A673 (cell line): ENCODE results near the gene KNCN. TPM values are rescaled to one million over a fixed set of nuclear protein-coding genes. Genes with fewer than 3 reads are reported as not detected.

Experiments
- BruUV-seq: library from RNA; stranded (reverse); fragments of 400-500 nt; replicated peaks from 2 replicates; lab custom pipeline; 2021; lab: Mats Ljungman, UMichigan
- CTCF ChIA-PET: fragments of 300-600 bp; sonication (Branson Sonifier 250); formaldehyde crosslinking; loops from one replicate; lab custom pipeline; 2022; ENCODE audit warnings: antibody characterized with exemption; lab: Charles Lee
- POLR2A ChIA-PET: fragments of 300-600 bp; sonication (Branson Sonifier 250); formaldehyde crosslinking; loops from one replicate; lab custom pipeline; 2022; ENCODE audit warnings: antibody characterized with exemption; ENCODE audit not compliant: low non-redundant PET; lab: Charles Lee
- DNase-seq: peaks from one replicate; pipeline ENCODE4 v3.0.0-alpha.2; 2015; ENCODE audit warnings: low spot score
- H3K27ac ChIP-seq: fragments of 200-600 bp; sonication (generic); 2 replicates; pipeline ENCODE4 v1.5.1; 2016; ENCODE audit warnings: mixed run types, low read depth, mild to moderate bottlenecking, mixed read lengths, antibody characterized with exemption, low read length; ENCODE audit not compliant: poor library complexity, severe bottlenecking
- H3K27me3 ChIP-seq: fragments of 200-600 bp; sonication (generic); replicated peaks from 2 replicates; pipeline ENCODE4 v1.6.1; 2017; ENCODE audit warnings: mixed run types, low read depth, mild to moderate bottlenecking, mixed read lengths, antibody characterized with exemption, low read length; ENCODE audit not compliant: insufficient read depth, poor library complexity
- H3K36me3 ChIP-seq: fragments of 200-600 bp; sonication (generic); 2 replicates; pipeline ENCODE4 v1.6.1; 2016; ENCODE audit warnings: mixed run types, mild to moderate bottlenecking, mixed read lengths, antibody characterized with exemption, low read length; ENCODE audit not compliant: insufficient read depth, poor library complexity, severe bottlenecking
- H3K4me1 ChIP-seq: fragments of 200-600 bp; sonication (generic); 2 replicates; pipeline ENCODE4 v1.6.1; 2017; ENCODE audit warnings: mixed run types, mild to moderate bottlenecking, mixed read lengths, antibody characterized with exemption, low read length; ENCODE audit not compliant: insufficient read depth, poor library complexity, severe bottlenecking
- H3K4me3 ChIP-seq: fragments of 200-600 bp; sonication (generic); 2 replicates; pipeline ENCODE4 v1.5.1; 2016; ENCODE audit warnings: low read depth, mixed run types, mild to moderate bottlenecking, mixed read lengths, low read length; ENCODE audit not compliant: poor library complexity, severe bottlenecking
- H3K9me3 ChIP-seq: fragments of 200-600 bp; sonication (generic); 2 replicates; pipeline ENCODE4 v1.6.1; 2016; ENCODE audit warnings: mixed run types, low read depth, mild to moderate bottlenecking, mixed read lengths, antibody characterized with exemption, low read length; ENCODE audit not compliant: poor library complexity, severe bottlenecking
- CTCF ChIP-seq: fragments of 300-800, 200-600 bp; sonication (generic); conservative IDR thresholded peaks from 2 replicates; pipeline ENCODE4 v1.5.1; 2017; ENCODE audit warnings: low read depth, mild to moderate bottlenecking, antibody characterized with exemption, low read length, moderate library complexity, mixed read lengths
- EZH2 ChIP-seq: fragments of 200-600 bp; sonication (generic); IDR thresholded peaks from 2 replicates; pipeline ENCODE4 v1.6.1; 2017; ENCODE audit warnings: borderline replicate concordance, low read depth, mild to moderate bottlenecking, mixed read lengths, antibody characterized with exemption, low read length; ENCODE audit not compliant: poor library complexity, severe bottlenecking
- intact Hi-C: fragments of 100-400 bp; cut with micrococcal nuclease; formaldehyde crosslinking; loops from one replicate; pipeline ENCODE4 v1.10.0; 2022; ENCODE audit not compliant: unreplicated experiment
- total RNA-seq: library from RNA; stranded (reverse); gene quantifications from 2 replicates; pipeline ENCODE4 v1.2.3, GENCODE V29; 2021

The KNCN gene
- total RNA-seq, 1 experiment from 2014 or later, result not detected

- ChIA-PET POLR2A (no interaction called here), CTCF (no interaction called here)
- DNase-seq, result no peak
- BruUV-seq, result no TSS peak
- no peak overlapping the region for H3K4me3 ChIP-seq
- H3K9me3 ChIP-seq, result no peaks in the 10 kb centered on the region
- TF ChIP-seq EZH2 (no peak), CTCF (no peak)
- intact Hi-C loops, result loop anchor here (5.0 kb wide), 2 partner anchors 97 to 183 kb away; no protein-coding TSS in a partner anchor
- no peak overlapping the region for H3K27ac ChIP-seq
- no peaks in the 10 kb centered on the region for H3K4me1 ChIP-seq
- H3K36me3 ChIP-seq, result no peaks in the 10 kb centered on the region
- H3K27me3 ChIP-seq, result peaks cover 49% of the 10 kb centered on the region
These were observed 6.7 kb downstream of the KNCN start for GRCh38 chr1:46544561-46545240.

GRCh38 chr1:46543761-46544560 lies 7.5 kb downstream of the KNCN start:
- no peak for DNase-seq
- no peaks in the 10 kb centered on the region for H3K4me1 ChIP-seq
- peaks cover 49% of the 10 kb centered on the region for H3K27me3 ChIP-seq
- CTCF ChIA-PET, result no interaction called here
- BruUV-seq, result no TSS peak
- H3K36me3 ChIP-seq, result no peaks in the 10 kb centered on the region
- H3K27ac ChIP-seq, result no peak overlapping the region
- POLR2A ChIA-PET, result no interaction called here
- TF ChIP-seq EZH2, result peak; percentile 70
- no peak for TF ChIP-seq CTCF
- H3K9me3 ChIP-seq, result no peaks in the 10 kb centered on the region
- no peak overlapping the region for H3K4me3 ChIP-seq
- intact Hi-C loops, result no loop called here

- H3K4me3 ChIP-seq, result no peak overlapping the region
These were observed 8.1 kb downstream of the KNCN start for GRCh38 chr1:46543382-46543760.

More at GRCh38 chr1:46543382-46543760, 8.1 kb downstream of the KNCN start:
- Histone ChIP-seq H3K9me3 (no peaks in the 10 kb centered on the region), H3K36me3 (no peaks in the 10 kb centered on the region), H3K27me3 (peaks cover 49% of the 10 kb centered on the region), H3K27ac (no peak overlapping the region), H3K4me1 (no peaks in the 10 kb centered on the region)
- DNase-seq, result no peak
- no TSS peak for BruUV-seq
- CTCF ChIA-PET, result no interaction called here
- POLR2A ChIA-PET, result no interaction called here
- intact Hi-C loops, result no loop called here
- TF ChIP-seq CTCF, result no peak
- no peak for TF ChIP-seq EZH2
